HepG2 (cell line): ENCODE results near the gene FADD. TPM values are rescaled to one million over a fixed set of nuclear protein-coding genes. Genes with fewer than 3 reads are reported as not detected.

Experiments used
- BCL6 ChIP-seq: IDR thresholded peaks from 2 replicates; pipeline ENCODE4 v1.6.1; 2016; ENCODE audit warnings: missing genetic modification reagents, missing compliant biosample characterization
- EP300 ChIP-seq, 3 experiments: sonication (generic) in 1 of 3; formaldehyde crosslinking in 1 of 3; IDR thresholded peaks; 2 replicates each; pipeline versions ENCODE4 v1.5.1 to v1.6.1; 2011 to 2020; ENCODE audit warnings: low read depth in 2 of 3, low read length in 2 of 3, borderline replicate concordance in 1 of 3, improper control_type of control experiment in 1 of 3, mild to moderate bottlenecking in 1 of 3, missing genetic modification reagents in 1 of 3, moderate library complexity in 1 of 3
- FOXA3 ChIP-seq: IDR thresholded peaks from 2 replicates; pipeline ENCODE4 v1.6.1; 2016; ENCODE audit warnings: missing genetic modification reagents, missing compliant biosample characterization
- FOXP1 ChIP-seq, 2 experiments: fragments of 450-650 bp in 1 of 2; IDR thresholded peaks; 2 replicates each; pipeline ENCODE4 v1.6.1; 2017 to 2018; ENCODE audit warnings: antibody characterized with exemption in 1 of 2
- HDAC1 ChIP-seq: sonication (generic); formaldehyde crosslinking; IDR thresholded peaks from 2 replicates; pipeline ENCODE4 v1.5.1; 2020; ENCODE audit warnings: mild to moderate bottlenecking, missing genetic modification reagents
- HHEX ChIP-seq: IDR thresholded peaks from 2 replicates; pipeline ENCODE4 v1.6.1; 2016; ENCODE audit warnings: control low read depth
- HNRNPL ChIP-seq: fragments of 200-400 bp; formaldehyde crosslinking; IDR thresholded peaks from 2 replicates; pipeline ENCODE4 v1.6.1; 2017; ENCODE audit warnings: mild to moderate bottlenecking, low read depth, low read length
- SOX13 ChIP-seq, 3 experiments: fragments of 450-650 bp in 1 of 3; sonication (generic) in 1 of 3; formaldehyde crosslinking in 1 of 3; IDR thresholded peaks in 2 of 3; conservative IDR thresholded peaks in 1 of 3; 2 replicates each; pipeline versions ENCODE4 v1.5.0 to v1.6.1; 2016 to 2020; ENCODE audit warnings: antibody characterized with exemption in 1 of 3, mild to moderate bottlenecking in 1 of 3, missing compliant biosample characterization in 1 of 3, missing genetic modification reagents in 1 of 3, moderate library complexity in 1 of 3
- XRCC5 ChIP-seq: fragments of 200-400 bp; formaldehyde crosslinking; optimal IDR thresholded peaks from 2 replicates; pipeline ENCODE3; 2017; ENCODE audit warnings: mild to moderate bottlenecking, low read length
- ZEB1 ChIP-seq: IDR thresholded peaks from 2 replicates; pipeline ENCODE4 v1.6.1; 2012; ENCODE audit warnings: mild to moderate bottlenecking, low read depth, inconsistent platforms; ENCODE audit not compliant: insufficient replicate concordance
- ZKSCAN8 ChIP-seq: IDR thresholded peaks from 2 replicates; pipeline ENCODE4 v1.6.1; 2016; ENCODE audit warnings: borderline replicate concordance, missing genetic modification reagents, missing compliant biosample characterization
- ZNF263 ChIP-seq: sonication (generic); formaldehyde crosslinking; IDR thresholded peaks from 2 replicates; pipeline ENCODE4 v1.4.0; 2020; ENCODE audit warnings: missing genetic modification reagents
- ZNF501 ChIP-seq: sonication (generic); formaldehyde crosslinking; IDR thresholded peaks from 2 replicates; pipeline ENCODE4 v1.5.1; 2020; ENCODE audit warnings: mild to moderate bottlenecking, moderate library complexity, missing genetic modification reagents
- ZSCAN29 ChIP-seq: sonication (generic); formaldehyde crosslinking; conservative IDR thresholded peaks from 2 replicates; pipeline ENCODE4 v1.4.0; 2020; ENCODE audit warnings: mild to moderate bottlenecking, missing genetic modification reagents
- ZSCAN31 ChIP-seq: sonication (generic); formaldehyde crosslinking; IDR thresholded peaks from 2 replicates; pipeline ENCODE4 v1.5.0; 2020; ENCODE audit warnings: low read depth, mild to moderate bottlenecking, missing genetic modification reagents
- polyA plus RNA-seq, 8 experiments: library from polyadenylated mRNA; depleted of rRNA in 3 of 8; stranded (reverse) in 7 of 8; unstranded in 1 of 8; fragments of >200 nt; fragmentation: Illumina TruSeq in 4 of 8; extraction: Trizol in 4 of 8; gene quantifications; 2 replicates each; pipeline versions ENCODE4 v1.2.1 to v1.2.3, GENCODE V29; 2011 to 2016; ENCODE audit warnings: low read depth in 4 of 8, missing spikeins in 1 of 8, mixed read lengths in 1 of 8; ENCODE audit not compliant: insufficient read depth in 1 of 8
- total RNA-seq, 5 experiments: library from RNA; depleted of rRNA; stranded (reverse); fragments of >200 nt; fragmentation: Illumina TruSeq; extraction: Trizol; gene quantifications; 2 replicates each; pipeline ENCODE4 v1.2.3, GENCODE V29; 2016; ENCODE audit warnings: low read depth in 1 of 5
- TF ChIP-seq, protein P1 (sequence below): sonication (generic); formaldehyde crosslinking; IDR thresholded peaks from 2 replicates; pipeline ENCODE4 v1.5.1; 2020; ENCODE audit warnings: missing genetic modification reagents, mild to moderate bottlenecking, borderline replicate concordance
- TF ChIP-seq, protein P2 (sequence below): conservative IDR thresholded peaks from 2 replicates; pipeline ENCODE4 v1.6.1; 2018; ENCODE audit warnings: missing genetic modification reagents
- TF ChIP-seq, protein P3 (sequence below): sonication (generic); formaldehyde crosslinking; IDR thresholded peaks from 2 replicates; pipeline ENCODE4 v1.5.1; 2020; ENCODE audit warnings: mild to moderate bottlenecking, missing genetic modification reagents, moderate library complexity

FADD gene
- total and polyA plus RNA-seq, 2 of the 13 experiments (the other 11 are each of a cell fraction or from before 2014, with no cell fraction given), result 14.2 to 22.2 TPM

DNA sequence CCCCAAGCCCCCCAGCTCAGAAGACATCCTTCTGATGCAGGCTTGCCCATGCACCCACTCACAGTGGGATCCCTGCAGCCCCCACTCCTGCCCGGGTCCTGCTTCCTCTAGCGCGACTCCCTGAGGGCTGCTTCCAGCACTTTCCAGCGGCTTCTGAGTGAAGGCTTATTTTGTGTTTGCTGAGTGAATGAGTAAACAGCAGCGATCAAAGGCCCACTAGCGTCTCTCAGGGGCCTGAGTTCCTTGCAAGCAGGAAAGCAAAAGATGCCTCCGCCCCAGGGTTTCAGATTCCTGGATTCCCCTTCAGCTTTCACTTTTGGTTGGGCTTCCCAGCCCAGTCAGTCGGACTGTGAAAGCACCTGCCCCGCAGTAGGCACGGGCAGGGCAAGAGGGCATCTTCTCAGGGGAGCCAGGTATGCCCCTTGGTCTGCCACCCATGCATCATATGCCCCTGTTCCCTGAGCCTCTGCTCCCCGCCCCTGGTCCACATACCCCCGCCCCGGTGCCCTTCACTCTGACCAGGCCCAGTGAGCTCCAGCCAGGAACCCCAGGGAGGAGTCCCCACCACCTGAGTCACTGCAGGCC, 9.2 kb downstream of the FADD start (continued):
- TF ChIP-seq, protein P1, sequence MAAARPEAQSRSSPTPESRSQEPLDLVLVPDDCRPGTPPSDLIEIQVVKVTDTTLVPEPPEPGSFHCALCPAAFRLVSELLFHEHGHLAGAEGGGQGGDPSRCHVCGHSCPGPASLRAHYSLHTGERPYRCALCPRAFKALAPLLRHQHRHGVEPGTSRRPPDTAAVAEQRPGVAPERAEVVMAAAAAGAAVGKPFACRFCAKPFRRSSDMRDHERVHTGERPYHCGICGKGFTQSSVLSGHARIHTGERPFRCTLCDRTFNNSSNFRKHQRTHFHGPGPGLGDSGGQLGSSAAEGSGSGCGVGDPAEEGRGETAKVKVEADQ (CRISPR knock-in tag), result no peak
- TF ChIP-seq HNRNPL, result peak; percentile 84
- TF ChIP-seq FOXA3 (CRISPR knock-in tag), result peak; percentile 58
- no peak for TF ChIP-seq ZKSCAN8 (CRISPR knock-in tag)
- TF ChIP-seq ZSCAN29, result no peak
- 0 out of 2 replicates have a peak, but pooled peaks have one; percentile 13 for TF ChIP-seq ZNF263
- 0 out of 2 replicates have a peak, but pooled peaks have one; percentile 35 for TF ChIP-seq ZSCAN31 (CRISPR knock-in tag)
- TF ChIP-seq, protein P2, sequence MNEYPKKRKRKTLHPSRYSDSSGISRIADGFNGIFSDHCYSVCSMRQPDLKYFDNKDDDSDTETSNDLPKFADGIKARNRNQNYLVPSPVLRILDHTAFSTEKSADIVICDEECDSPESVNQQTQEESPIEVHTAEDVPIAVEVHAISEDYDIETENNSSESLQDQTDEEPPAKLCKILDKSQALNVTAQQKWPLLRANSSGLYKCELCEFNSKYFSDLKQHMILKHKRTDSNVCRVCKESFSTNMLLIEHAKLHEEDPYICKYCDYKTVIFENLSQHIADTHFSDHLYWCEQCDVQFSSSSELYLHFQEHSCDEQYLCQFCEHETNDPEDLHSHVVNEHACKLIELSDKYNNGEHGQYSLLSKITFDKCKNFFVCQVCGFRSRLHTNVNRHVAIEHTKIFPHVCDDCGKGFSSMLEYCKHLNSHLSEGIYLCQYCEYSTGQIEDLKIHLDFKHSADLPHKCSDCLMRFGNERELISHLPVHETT (CRISPR knock-in tag), result no peak
- TF ChIP-seq FOXP1 (IDR thresholded peaks at IDR 0.05), result no peak
- TF ChIP-seq FOXP1 (CRISPR knock-in tag; IDR thresholded peaks at IDR 0.05), result peak; percentile 44; the same call in 1 of the 2 replicates
- TF ChIP-seq ZNF501 (CRISPR knock-in tag), result no peak
- TF ChIP-seq HDAC1 (CRISPR knock-in tag), result peak; percentile 27; the same call in 1 of the 2 replicates
- TF ChIP-seq ZEB1, result no peak
- TF ChIP-seq SOX13 (IDR thresholded peaks at IDR 0.05), result no peak
- TF ChIP-seq SOX13 (CRISPR knock-in tag; conservative IDR thresholded peaks at IDR 0.05 in 1 of 2, IDR thresholded peaks at IDR 0.05 in 1 of 2), result peak in 1 of 2 experiments; percentile 7; a peak in 1 of 4 replicates
- TF ChIP-seq BCL6 (CRISPR knock-in tag), result peak; percentile 35; the same call in 1 of the 2 replicates
- TF ChIP-seq, protein P3, sequence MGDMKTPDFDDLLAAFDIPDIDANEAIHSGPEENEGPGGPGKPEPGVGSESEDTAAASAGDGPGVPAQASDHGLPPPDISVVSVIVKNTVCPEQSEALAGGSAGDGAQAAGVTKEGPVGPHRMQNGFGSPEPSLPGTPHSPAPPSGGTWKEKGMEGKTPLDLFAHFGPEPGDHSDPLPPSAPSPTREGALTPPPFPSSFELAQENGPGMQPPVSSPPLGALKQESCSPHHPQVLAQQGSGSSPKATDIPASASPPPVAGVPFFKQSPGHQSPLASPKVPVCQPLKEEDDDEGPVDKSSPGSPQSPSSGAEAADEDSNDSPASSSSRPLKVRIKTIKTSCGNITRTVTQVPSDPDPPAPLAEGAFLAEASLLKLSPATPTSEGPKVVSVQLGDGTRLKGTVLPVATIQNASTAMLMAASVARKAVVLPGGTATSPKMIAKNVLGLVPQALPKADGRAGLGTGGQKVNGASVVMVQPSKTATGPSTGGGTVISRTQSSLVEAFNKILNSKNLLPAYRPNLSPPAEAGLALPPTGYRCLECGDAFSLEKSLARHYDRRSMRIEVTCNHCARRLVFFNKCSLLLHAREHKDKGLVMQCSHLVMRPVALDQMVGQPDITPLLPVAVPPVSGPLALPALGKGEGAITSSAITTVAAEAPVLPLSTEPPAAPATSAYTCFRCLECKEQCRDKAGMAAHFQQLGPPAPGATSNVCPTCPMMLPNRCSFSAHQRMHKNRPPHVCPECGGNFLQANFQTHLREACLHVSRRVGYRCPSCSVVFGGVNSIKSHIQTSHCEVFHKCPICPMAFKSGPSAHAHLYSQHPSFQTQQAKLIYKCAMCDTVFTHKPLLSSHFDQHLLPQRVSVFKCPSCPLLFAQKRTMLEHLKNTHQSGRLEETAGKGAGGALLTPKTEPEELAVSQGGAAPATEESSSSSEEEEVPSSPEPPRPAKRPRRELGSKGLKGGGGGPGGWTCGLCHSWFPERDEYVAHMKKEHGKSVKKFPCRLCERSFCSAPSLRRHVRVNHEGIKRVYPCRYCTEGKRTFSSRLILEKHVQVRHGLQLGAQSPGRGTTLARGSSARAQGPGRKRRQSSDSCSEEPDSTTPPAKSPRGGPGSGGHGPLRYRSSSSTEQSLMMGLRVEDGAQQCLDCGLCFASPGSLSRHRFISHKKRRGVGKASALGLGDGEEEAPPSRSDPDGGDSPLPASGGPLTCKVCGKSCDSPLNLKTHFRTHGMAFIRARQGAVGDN (CRISPR knock-in tag), result peak; percentile 50
- peak in 1 of 2 experiments; percentile 56; a peak in 1 of 4 replicates for TF ChIP-seq EP300 (IDR thresholded peaks at IDR 0.05; ENCODE audit: low read depth in 2 of 2, low read length in 2 of 2)
- no peak for TF ChIP-seq EP300 (CRISPR knock-in tag; IDR thresholded peaks at IDR 0.05; ENCODE audit: borderline replicate concordance)
- peak; percentile 24 for TF ChIP-seq XRCC5
- TF ChIP-seq HHEX (CRISPR knock-in tag), result 0 out of 2 replicates have a peak, but pooled peaks have one; percentile 10
